Pancreas (tissue), 10 donors: ENCODE data around the gene STK4. TPM values are rescaled to one million over a fixed set of nuclear protein-coding genes. Genes with fewer than 3 reads are reported as not detected.

ENCODE experiments used
- ATAC-seq, 4 donors: fragments of 200-7000 bp; cut with Tn5 transposase; one replicate each; pipeline versions ENCODE4 v1.8.0 to v1.9.1; 2020; ENCODE audit warnings: mild to moderate bottlenecking in 4 of 4, moderate library complexity in 4 of 4
- DNase-seq, 6 donors: peaks; one replicate each; pipeline ENCODE4 v3.0.0-alpha.2; 2020
- FAIRE-seq: peaks from 2 replicates; lab custom pipeline; 2012; peaks lifted over from hg19 to GRCh38; lab: Jason Lieb, UNC
- H3K27ac ChIP-seq, 4 donors: fragments of 200-600 bp; sonication (generic); 1 replicate in 3 of 4; 2 replicates in 1 of 4; pipeline versions ENCODE4 v1.5.0 to v1.8.0; 2020
- H3K27me3 ChIP-seq, 4 donors: fragments of 200-600 bp; one replicate each; pipeline ENCODE4 v1.8.0; 2021
- H3K36me3 ChIP-seq, 3 donors: fragments of 200-600 bp; sonication (generic) in 1 of 3; one replicate each; pipeline versions ENCODE4 v1.5.0 to v1.8.0; 2020 to 2021
- H3K4me1 ChIP-seq, 3 donors: fragments of 200-600 bp; one replicate each; pipeline ENCODE4 v1.8.0; 2021
- H3K4me3 ChIP-seq, 4 donors: fragments of 200-600 bp; sonication (generic) in 2 of 4; one replicate each; pipeline versions ENCODE4 v1.5.0 to v1.8.0; 2020 to 2021
- H3K9me3 ChIP-seq, 4 donors: fragments of 200-600 bp; one replicate each; pipeline ENCODE4 v1.8.0; 2021
- CTCF ChIP-seq, 4 donors: fragments of 200-600 bp; sonication (generic) in 3 of 4; IDR thresholded peaks; one replicate each; pipeline versions ENCODE4 v1.5.0 to v1.8.0; 2021; ENCODE audit warnings: antibody characterized with exemption in 4 of 4
- WGBS, 2 donors: extraction: QIAGEN DNeasy Blood & Tissue Kit; methylation state at CpG; one replicate each; pipeline ENCODE4 v1.1.7; 2013; 5-methylcytosine and 5-hydroxymethylcytosine counted together
- intact Hi-C, 3 donors: fragments of 100-400 bp; cut with DNase I; formaldehyde crosslinking; loops; one replicate each; pipeline versions ENCODE4 v1.11.1 to v1.14.2; 2022
- polyA plus RNA-seq, 2 donors: library from polyadenylated mRNA; stranded (reverse); fragments of 200-250 nt; gene quantifications; one replicate each; pipeline ENCODE4 v1.2.3, GENCODE V29; 2013
- total RNA-seq, 6 donors: library from RNA; stranded (reverse); fragmentation: NEBNext Ultra II Directional in 4 of 6; extraction: Animal tissue kit (Norgen Biotek cat#: 25700) in 4 of 6; gene quantifications; one replicate each; pipeline versions ENCODE4 v1.2.1 to v1.2.4, GENCODE V29; 2021 to 2023
- donor health status: healthy with polysubstance abuse.
- donor health status: DM: no; HTN: no; CAD: no; lungs with moderate emphysema.
- donor health status: DM: no; HTN: no; CAD: no.
- donor health status: control.
- donor health status: control.
- donor health status: Bipolar disorder and iron deficiency.
- donor health status: DM: yes; HTN: yes; CAD: no.
- donor health status: DM: no; HTN: no; CAD: no.
- donor health status: DM: no; HTN: no; CAD: no.
- donor health status: DM: yes; HTN: yes; CAD: no.

Gene STK4
- total and polyA plus RNA-seq, 8 donors: 3.7 to 18.9 (median 8.8) TPM

GRCh38 chr20:45082468-45082867 is 116.2 kb downstream of the STK4 start:
- 97 to 98% methylated on average over 3 of the region's 3 CpGs for WGBS, 2 donors
- no peak overlapping the region for H3K4me3 ChIP-seq
- H3K9me3 ChIP-seq: no peaks in the 10 kb centered on the region
- DNase-seq (no peak), FAIRE-seq (no peak), ATAC-seq (no peak)
- no peaks in the 10 kb centered on the region for H3K36me3 ChIP-seq
- no peak for TF ChIP-seq CTCF (IDR thresholded peaks at IDR 0.05)
- H3K27ac ChIP-seq: no peak overlapping the region
- intact Hi-C loops: no loop called here
- no peaks in the 10 kb centered on the region for H3K27me3 ChIP-seq
- H3K4me1 ChIP-seq: no peaks in the 10 kb centered on the region

- no peak overlapping the region for H3K27ac ChIP-seq
- H3K9me3 ChIP-seq: no peaks in the 10 kb centered on the region
- DNase-seq: no peak
- no peaks in the 10 kb centered on the region for H3K27me3 ChIP-seq
- no peaks in the 10 kb centered on the region for H3K4me1 ChIP-seq
- FAIRE-seq: no peak
- intact Hi-C loops: no loop called here
- no peak overlapping the region for H3K4me3 ChIP-seq
- no peak for ATAC-seq
- 96 to 97% methylated on average over 1 of the region's 1 CpG for WGBS, 2 donors
- no peaks in the 10 kb centered on the region for H3K36me3 ChIP-seq
- no peak for TF ChIP-seq CTCF (IDR thresholded peaks at IDR 0.05)
Measured at GRCh38 chr20:45083127-45083526, 116.8 kb downstream of the STK4 start.

- 82 to 83% methylated on average over 2 of the region's 2 CpGs for WGBS, 2 donors
- no peak for FAIRE-seq
Measured at GRCh38 chr20:45085289-45085688, 119.0 kb downstream of the STK4 start.

GRCh38 chr20:45085867-45086266 is 119.6 kb downstream of the STK4 start:
- ATAC-seq (no peak), DNase-seq (no peak), FAIRE-seq (no peak)
- Histone ChIP-seq H3K4me3 (no peak overlapping the region), H3K4me1 (no peaks in the 10 kb centered on the region), H3K27ac (no peak overlapping the region), H3K9me3 (no peaks in the 10 kb centered on the region), H3K36me3 (no peaks in the 10 kb centered on the region), H3K27me3 (no peaks in the 10 kb centered on the region)
- TF ChIP-seq CTCF (IDR thresholded peaks at IDR 0.05): no peak
- intact Hi-C loops: no loop called here
- WGBS, 2 donors: 95 to 97% methylated on average over 1 of the region's 1 CpG

More at GRCh38 chr20:45085289-45085688, 119.0 kb downstream of the STK4 start:
- DNase-seq (no peak), ATAC-seq (no peak)
- Histone ChIP-seq H3K36me3 (no peaks in the 10 kb centered on the region), H3K9me3 (no peaks in the 10 kb centered on the region), H3K4me1 (no peaks in the 10 kb centered on the region), H3K4me3 (no peak overlapping the region), H3K27ac (no peak overlapping the region), H3K27me3 (no peaks in the 10 kb centered on the region)
- TF ChIP-seq CTCF (IDR thresholded peaks at IDR 0.05): no peak
- intact Hi-C loops: no loop called here

GRCh38 chr20:45087097-45087790 is 120.9 kb downstream of the STK4 start:
- intact Hi-C loops: no loop called here
- no peak for TF ChIP-seq CTCF (IDR thresholded peaks at IDR 0.05)
- Histone ChIP-seq H3K36me3 (no peaks in the 10 kb centered on the region), H3K9me3 (no peaks in the 10 kb centered on the region), H3K4me3 (no peak overlapping the region), H3K27ac (no peak overlapping the region), H3K4me1 (no peaks in the 10 kb centered on the region), H3K27me3 (no peaks in the 10 kb centered on the region)
- FAIRE-seq (no peak), DNase-seq (no peak), ATAC-seq (no peak)
- 84 to 85% methylated on average over 3 of the region's 3 CpGs for WGBS, 2 donors
